ENCODE measurements around the gene NOL7. TPM values are rescaled to one million over a fixed set of nuclear protein-coding genes. Genes with fewer than 3 reads are reported as not detected.

The NOL7 gene
- total RNA-seq, 1 donor from 2014 or later, result 54.7 TPM

DNA sequence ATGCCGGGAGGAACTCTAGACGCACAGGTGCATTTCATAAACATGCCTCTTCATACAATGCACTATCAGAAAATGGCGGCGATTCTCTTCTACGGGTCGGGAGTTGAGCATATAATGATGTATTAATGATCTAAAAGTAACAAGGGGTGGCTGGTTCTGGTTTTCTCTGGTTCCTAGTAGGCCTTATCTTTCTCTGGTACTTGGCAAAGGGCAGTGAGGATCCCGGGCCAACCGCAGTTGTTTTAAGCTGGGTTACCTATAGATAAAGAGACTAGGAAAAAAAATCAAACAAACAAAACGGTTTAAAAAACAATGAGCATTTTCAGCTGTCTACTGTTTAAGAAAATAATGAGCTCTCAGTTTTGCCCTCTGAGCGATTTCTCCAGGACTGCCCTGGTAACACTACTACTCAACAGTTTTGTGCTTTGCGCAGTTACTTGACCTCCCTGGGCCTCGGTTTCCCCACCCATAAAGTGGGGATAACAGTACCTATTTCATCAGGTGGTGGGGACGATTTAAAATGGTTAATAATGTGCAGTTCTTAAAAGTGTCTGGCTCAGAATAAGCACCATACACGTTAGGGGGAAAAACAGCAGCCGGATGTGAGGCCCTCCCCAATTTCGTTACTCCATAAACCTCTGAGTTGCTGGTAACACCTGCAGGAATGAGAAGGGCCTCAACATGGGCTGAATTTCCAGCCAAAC is 42.0 kb upstream of the NOL7 start:
- DNase-seq (ENCODE audit: low read depth, low spot score), result no peak
- Mint-ChIP-seq H3K27me3 (ENCODE audit: low read depth) (no peaks in the 10 kb centered on the region), H3K9me3 (peaks cover 5% of the 10 kb centered on the region), H3K4me1 (peaks cover 27% of the 10 kb centered on the region), H3K36me3 (ENCODE audit: low read depth) (peaks cover 5% of the 10 kb centered on the region), H3K4me3 (peak overlapping the region; percentile 90), H3K27ac (ENCODE audit: unreplicated experiment) (no peak overlapping the region)
- TF ChIP-seq, protein P1, sequence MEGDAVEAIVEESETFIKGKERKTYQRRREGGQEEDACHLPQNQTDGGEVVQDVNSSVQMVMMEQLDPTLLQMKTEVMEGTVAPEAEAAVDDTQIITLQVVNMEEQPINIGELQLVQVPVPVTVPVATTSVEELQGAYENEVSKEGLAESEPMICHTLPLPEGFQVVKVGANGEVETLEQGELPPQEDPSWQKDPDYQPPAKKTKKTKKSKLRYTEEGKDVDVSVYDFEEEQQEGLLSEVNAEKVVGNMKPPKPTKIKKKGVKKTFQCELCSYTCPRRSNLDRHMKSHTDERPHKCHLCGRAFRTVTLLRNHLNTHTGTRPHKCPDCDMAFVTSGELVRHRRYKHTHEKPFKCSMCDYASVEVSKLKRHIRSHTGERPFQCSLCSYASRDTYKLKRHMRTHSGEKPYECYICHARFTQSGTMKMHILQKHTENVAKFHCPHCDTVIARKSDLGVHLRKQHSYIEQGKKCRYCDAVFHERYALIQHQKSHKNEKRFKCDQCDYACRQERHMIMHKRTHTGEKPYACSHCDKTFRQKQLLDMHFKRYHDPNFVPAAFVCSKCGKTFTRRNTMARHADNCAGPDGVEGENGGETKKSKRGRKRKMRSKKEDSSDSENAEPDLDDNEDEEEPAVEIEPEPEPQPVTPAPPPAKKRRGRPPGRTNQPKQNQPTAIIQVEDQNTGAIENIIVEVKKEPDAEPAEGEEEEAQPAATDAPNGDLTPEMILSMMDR (conservative IDR thresholded peaks at IDR 0.05), result no peak

DNA sequence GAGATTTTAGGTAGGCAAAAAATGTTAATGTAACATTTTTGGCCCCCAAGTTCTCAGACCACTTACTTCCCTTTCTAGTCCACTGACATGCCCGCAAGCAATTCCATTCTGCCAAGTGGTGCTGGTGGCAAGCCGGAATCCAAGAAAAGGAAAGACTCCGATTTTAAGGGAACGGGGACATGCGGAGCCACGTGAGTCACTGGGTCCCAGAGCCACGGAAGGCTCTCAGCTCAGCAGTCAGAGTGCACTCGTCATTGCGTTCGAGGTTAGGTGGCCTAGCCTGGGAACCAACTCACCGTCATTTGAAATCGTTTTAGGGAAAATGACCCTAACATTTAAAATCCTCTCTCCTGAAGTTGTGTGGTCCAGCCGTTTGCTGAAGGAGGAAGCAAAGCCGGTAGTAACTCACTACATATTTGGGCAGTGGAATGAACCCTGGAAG is 41.4 kb upstream of the NOL7 start:
- peak overlapping the region; percentile 66 for H3K27ac Mint-ChIP-seq (ENCODE audit: unreplicated experiment)
- TF ChIP-seq, protein P1 (conservative IDR thresholded peaks at IDR 0.05), result no peak
- peaks cover 28% of the 10 kb centered on the region for H3K4me1 Mint-ChIP-seq
- peaks cover 5% of the 10 kb centered on the region for H3K36me3 Mint-ChIP-seq (ENCODE audit: low read depth)
- no peak for DNase-seq (ENCODE audit: low read depth, low spot score)
- H3K4me3 Mint-ChIP-seq, result peak overlapping the region; percentile 90
- no peaks in the 10 kb centered on the region for H3K27me3 Mint-ChIP-seq (ENCODE audit: low read depth)
- H3K9me3 Mint-ChIP-seq, result peaks cover 5% of the 10 kb centered on the region

DNA sequence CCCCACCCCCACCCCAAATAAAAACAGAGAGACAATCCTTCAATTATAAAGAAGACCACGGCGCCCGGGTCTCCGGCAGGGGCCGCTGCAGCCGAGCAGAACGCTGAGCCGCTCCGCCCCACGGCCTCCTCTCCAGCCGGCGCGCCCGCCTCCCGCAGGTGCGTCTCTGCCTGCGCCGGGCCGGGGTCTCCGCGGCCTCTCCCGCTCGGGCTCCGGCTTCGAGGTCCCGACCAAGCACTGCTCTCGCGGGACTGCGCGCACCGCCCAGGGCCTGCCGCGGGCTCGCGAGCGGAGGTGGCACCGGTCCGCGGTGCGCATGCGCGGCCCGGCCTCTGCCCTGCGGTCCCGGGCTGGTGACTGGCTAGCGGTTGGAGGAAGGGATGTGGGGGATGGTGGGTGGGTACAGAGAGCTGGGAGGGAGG is 41.0 kb upstream of the NOL7 start:
- Mint-ChIP-seq H3K4me3 (peak overlapping the region; percentile 96), H3K9me3 (peaks cover 5% of the 10 kb centered on the region), H3K27me3 (ENCODE audit: low read depth) (no peaks in the 10 kb centered on the region), H3K4me1 (peaks cover 31% of the 10 kb centered on the region), H3K27ac (ENCODE audit: unreplicated experiment) (peak overlapping the region; percentile 95), H3K36me3 (ENCODE audit: low read depth) (peaks cover 5% of the 10 kb centered on the region)
- TF ChIP-seq, protein P1 (conservative IDR thresholded peaks at IDR 0.05), result peak; percentile 72
- peak; percentile 79 for DNase-seq (ENCODE audit: low read depth, low spot score)

DNA sequence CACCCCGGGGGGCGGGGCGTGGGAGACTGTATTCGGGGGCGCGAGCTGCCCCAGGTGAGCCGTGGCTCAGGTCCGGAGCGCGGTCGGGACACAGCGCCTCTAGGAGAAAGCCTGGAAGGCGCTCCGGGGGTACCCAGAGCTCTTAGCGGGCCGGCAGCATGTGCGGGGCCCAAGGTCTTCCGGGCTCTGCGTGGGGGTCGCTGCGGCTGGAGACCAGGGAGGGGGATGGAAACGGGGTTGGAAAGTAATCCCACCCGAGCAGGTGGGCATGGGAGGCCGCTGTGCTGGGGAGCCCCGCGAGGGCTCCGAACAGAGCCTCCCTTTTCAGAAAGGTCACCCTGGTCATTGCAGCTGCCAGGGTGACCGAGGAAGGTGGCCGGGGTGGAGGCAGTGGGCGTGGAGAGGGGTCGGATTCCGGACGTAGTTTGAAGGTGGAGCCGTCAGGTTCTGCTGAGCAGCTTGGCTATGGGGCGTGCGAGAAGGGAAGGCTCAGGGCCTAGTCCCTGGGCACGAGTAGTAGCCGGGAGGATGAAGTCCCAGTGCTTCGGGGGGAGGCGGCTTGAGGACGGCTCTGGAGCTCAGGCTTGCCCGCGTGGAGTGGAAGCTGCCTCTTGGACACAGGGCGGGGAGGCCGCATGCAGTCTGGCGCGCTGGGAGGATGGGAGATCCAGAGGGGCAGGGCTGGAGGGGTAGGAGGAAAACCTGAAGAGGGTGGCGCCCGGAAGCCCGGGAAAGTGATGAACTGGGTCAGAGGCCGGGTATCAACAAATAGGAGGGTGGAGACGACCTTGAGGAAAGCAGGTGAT is 40.4 kb upstream of the NOL7 start, which contains the start of gene SIRT5:
Gene SIRT5 (plus strand): TSS at position 31 of the 806 bp plus-strand sequence. CDS start 9,510 bp downstream, outside the sequence.
- DNase-seq (ENCODE audit: low read depth, low spot score), result peak; percentile 61
- peak within 1 kb of the TSS; percentile 96 for H3K4me3 Mint-ChIP-seq

DNA sequence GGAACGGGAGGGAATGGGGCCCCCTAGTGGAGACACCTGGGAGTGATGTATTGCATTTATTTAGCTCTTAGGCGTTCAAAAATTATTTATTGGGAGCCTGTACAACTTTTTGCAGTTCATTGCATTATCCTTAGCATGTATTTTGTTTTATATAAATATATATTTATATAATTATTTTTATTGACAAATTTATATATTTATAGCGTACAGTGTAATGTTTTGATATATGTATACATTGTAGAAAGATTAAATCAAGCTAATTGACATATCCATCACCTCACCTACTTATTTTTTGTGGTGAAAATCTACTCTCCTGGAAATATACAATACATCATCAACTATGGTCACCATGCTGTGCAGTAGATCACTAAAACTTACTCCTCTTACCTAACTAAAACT is 39.8 kb upstream of the NOL7 start:
- TF ChIP-seq, protein P1 (conservative IDR thresholded peaks at IDR 0.05), result peak; percentile 99
- peak overlapping the region; percentile 95 for H3K27ac Mint-ChIP-seq (ENCODE audit: unreplicated experiment)
- peaks cover 31% of the 10 kb centered on the region for H3K4me1 Mint-ChIP-seq
- DNase-seq (ENCODE audit: low read depth, low spot score), result no peak
- peaks cover 5% of the 10 kb centered on the region for H3K36me3 Mint-ChIP-seq (ENCODE audit: low read depth)
- H3K9me3 Mint-ChIP-seq, result peaks cover 5% of the 10 kb centered on the region
- no peaks in the 10 kb centered on the region for H3K27me3 Mint-ChIP-seq (ENCODE audit: low read depth)
- peak overlapping the region; percentile 96 for H3K4me3 Mint-ChIP-seq

More for the DNA sequence above, 40.4 kb upstream of the NOL7 start, which contains the start of gene SIRT5:
- H3K36me3 Mint-ChIP-seq (ENCODE audit: low read depth), result peaks cover 5% of the 10 kb centered on the region
- H3K9me3 Mint-ChIP-seq, result peaks cover 5% of the 10 kb centered on the region
- H3K27ac Mint-ChIP-seq (ENCODE audit: unreplicated experiment), result peak within 1 kb of the TSS; percentile 95
- H3K27me3 Mint-ChIP-seq (ENCODE audit: low read depth), result no peaks in the 10 kb centered on the region
- H3K4me1 Mint-ChIP-seq, result peaks cover 31% of the 10 kb centered on the region
- TF ChIP-seq, protein P1 (conservative IDR thresholded peaks at IDR 0.05), result no peak

Data from neural crest cell (in vitro differentiated cells).